ENCODE results near the gene CBFA2T3.

DNA sequence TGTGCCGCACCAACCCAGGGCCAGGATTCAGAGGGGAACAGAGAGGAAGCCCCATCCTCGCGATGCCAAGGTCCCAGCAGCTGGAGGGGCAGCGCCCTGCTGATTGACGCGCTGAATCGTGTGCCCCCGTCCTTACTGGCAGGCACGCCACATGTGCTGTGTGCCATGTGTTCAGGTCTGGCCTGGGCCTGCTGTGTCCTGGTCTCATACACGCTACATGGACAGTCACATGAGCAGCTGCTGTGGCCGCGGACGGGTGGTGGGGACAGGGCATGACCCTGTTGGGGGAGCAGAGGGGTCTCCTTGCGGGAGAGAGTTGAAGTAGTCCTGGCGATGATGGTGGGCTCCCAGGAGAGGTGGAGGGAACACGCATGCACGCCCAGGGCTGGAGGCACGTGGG is 18.0 kb downstream of the CBFA2T3 start:
- TF ChIP-seq POLR2A (IDR thresholded peaks at IDR 0.05) (no peak), EP300 (IDR thresholded peaks at IDR 0.05) (no peak)
- TF ChIP-seq, protein P1, sequence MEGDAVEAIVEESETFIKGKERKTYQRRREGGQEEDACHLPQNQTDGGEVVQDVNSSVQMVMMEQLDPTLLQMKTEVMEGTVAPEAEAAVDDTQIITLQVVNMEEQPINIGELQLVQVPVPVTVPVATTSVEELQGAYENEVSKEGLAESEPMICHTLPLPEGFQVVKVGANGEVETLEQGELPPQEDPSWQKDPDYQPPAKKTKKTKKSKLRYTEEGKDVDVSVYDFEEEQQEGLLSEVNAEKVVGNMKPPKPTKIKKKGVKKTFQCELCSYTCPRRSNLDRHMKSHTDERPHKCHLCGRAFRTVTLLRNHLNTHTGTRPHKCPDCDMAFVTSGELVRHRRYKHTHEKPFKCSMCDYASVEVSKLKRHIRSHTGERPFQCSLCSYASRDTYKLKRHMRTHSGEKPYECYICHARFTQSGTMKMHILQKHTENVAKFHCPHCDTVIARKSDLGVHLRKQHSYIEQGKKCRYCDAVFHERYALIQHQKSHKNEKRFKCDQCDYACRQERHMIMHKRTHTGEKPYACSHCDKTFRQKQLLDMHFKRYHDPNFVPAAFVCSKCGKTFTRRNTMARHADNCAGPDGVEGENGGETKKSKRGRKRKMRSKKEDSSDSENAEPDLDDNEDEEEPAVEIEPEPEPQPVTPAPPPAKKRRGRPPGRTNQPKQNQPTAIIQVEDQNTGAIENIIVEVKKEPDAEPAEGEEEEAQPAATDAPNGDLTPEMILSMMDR (IDR thresholded peaks at IDR 0.05), result no peak
